Left colon (tissue), 2 donors: ENCODE measurements around the gene CMIP. TPM values are rescaled to one million over a fixed set of nuclear protein-coding genes. Genes with fewer than 3 reads are reported as not detected.
A peak's percentile ranks its signal among the peaks of the same experiment; 100 is the strongest.

Source experiments
- ATAC-seq: fragments of 200-7000 bp; cut with Tn5 transposase; one replicate; pipeline ENCODE4 v1.9.1; 2020; ENCODE audit warnings: mild to moderate bottlenecking, moderate library complexity
- DNase-seq, 2 donors: peaks; one replicate each; pipeline ENCODE4 v3.0.0-alpha.2; 2020
- intact Hi-C, 2 donors: fragments of 100-400 bp; cut with DNase I in 1 of 2; cut with micrococcal nuclease in 1 of 2; formaldehyde crosslinking; loops; one replicate each; pipeline versions ENCODE4 v1.11.2 to v1.14.0; 2022; cut with DNase I, micrococcal nuclease
- total RNA-seq, 2 donors: library from RNA; stranded (reverse); fragmentation: NEBNext Ultra II Directional; extraction: Animal tissue kit (Norgen Biotek cat#: 25700); gene quantifications; one replicate each; pipeline ENCODE4 v1.2.1, GENCODE V29; 2021
- donor health status: DM: no; HTN: no; CAD: no.
- donor health status: DM: yes; HTN: yes; CAD: no.

CMIP gene
- total RNA-seq, 2 donors from 2014 or later, result 81.8 to 84.5 TPM

DNA sequence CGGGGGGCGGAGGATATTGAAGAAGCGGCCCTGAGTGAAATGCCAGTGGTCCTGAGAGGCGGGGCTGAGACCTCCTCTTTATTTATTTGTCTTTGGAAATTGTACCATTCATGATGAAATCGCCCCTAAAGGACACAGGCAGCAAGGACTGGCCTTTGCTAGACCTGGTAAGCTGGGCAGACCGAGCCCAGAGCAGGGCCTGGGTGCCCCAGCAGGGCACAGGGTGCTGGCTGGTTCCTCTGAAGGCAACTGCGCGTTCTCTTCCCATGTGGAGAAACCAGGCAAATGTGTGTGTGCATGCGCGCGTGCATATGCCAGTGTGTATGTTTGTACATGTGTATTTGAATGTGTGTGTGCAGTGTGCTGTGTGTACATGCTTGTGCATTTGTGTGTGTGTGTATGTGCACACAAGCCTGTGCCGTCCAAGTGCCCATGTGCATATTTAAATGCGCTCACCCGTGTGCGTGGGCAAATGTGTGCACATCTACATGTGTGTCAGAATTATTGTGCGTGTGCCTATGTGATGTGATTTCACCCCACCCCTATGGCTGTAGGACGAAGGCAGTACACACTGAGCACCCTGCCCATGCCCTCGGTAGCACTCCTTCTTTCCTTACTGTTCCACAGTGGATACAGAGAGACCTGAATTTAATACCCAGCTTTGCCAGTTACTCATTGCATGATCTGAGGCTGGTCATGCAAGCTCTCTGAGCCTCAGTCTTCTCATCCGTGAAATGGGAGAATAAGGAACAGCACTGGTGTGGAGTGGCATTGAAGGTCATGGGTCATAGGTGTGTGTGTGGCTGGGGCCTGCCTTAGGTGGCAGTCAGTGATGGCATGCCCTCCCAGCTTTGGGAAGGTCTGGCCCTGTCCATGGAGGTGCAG, 105.2 kb downstream of the CMIP start:
- no peak for DNase-seq
- ATAC-seq, result no peak
- intact Hi-C loops, result no loop called here

DNA sequence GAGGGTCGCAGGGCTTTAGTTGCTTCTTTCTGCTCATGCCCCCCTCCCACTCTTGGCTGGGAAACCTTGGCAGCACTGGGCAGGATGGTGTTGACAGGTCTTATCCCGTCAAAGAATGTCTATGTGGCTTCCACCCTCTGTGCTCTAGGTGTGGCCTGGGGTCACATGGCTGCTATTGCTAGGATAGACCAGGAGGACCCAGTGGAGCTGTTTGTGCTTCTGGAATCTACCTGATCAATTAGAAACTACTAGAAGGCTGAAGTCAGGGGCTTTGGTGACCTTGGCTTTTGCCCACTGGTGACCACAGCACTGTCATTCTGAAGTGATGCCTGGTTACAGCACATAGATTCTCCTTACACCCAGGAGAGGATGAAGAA, 105.8 kb downstream of the CMIP start:
- intact Hi-C loops, result no loop called here
- no peak for DNase-seq
- no peak for ATAC-seq

DNA sequence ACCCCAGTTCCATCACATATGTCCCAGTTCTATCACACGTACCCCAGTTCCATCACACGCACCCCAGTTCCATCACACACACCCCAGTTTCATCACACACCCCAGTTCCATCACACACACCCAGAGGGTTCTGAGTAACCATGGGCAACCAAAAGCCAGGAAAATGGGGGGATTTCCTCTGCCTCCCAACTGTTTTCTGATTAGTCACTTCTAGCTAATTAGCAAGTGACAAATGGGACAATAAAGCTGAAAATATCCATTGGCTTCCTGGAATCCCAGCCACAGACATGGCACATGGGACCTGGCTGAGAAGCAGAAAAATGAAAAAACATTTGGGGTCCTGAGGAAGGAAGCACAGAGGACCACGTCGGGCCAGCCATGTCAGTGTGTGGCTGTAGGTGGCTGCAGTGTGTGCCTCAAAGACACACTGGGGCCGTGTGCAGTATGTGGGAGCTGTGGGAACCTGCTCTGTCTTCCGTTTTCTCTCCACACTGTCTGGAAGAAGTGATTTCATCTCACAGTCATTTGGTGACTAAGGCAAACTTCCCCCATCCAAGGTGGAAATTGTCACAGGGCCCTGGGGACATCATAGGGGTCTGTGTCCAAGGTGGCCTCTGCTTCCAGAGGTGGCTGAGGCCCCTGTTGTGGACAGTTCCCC, 106.7 kb downstream of the CMIP start:
- DNase-seq (no peak), ATAC-seq (no peak)
- intact Hi-C loops, result no loop called here

DNA sequence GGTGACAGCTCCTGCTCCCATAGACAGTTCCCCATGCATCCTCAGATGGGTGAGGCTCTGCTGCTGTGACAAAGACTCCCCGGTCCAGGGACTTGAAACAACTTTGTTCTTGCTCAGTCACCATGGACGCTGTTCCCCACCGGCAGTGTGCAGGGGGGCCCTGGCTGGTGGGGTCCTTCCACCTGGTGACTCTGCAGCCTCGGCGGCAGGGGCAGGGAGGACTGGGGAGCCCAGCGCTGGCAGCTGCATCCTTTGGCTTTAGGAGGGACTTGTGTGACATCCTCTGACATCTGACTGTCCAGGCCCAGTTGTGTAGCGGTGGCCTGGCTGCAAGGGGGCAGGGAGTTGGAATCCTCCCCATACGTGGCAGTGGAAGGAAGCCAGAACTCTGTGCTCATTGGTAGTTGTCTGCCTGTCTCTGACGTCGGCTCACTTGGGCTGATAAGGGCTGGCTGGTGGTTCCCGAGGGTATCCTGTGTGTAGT, 107.3 kb downstream of the CMIP start:
- ATAC-seq (no peak), DNase-seq (no peak)
- intact Hi-C loops, result no loop called here

DNA sequence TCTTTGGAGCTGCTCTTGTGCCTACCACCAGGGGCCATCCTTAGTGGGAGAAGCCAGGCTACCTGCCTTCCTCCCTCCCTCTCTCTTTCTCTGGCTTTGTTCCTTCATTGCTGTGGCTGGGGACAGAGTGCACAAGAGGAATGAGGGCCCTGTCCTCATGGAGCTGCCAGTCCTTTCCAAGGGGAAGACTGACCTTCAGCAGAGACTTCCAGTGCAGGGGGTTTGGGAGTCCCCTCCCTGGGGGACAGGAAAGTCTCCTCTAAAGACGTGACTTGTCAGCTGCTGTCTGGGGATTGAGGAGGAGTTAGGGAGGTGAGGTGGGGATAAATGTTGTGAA, 108.1 kb downstream of the CMIP start:
- DNase-seq (no peak), ATAC-seq (no peak)
- intact Hi-C loops, result no loop called here

DNA sequence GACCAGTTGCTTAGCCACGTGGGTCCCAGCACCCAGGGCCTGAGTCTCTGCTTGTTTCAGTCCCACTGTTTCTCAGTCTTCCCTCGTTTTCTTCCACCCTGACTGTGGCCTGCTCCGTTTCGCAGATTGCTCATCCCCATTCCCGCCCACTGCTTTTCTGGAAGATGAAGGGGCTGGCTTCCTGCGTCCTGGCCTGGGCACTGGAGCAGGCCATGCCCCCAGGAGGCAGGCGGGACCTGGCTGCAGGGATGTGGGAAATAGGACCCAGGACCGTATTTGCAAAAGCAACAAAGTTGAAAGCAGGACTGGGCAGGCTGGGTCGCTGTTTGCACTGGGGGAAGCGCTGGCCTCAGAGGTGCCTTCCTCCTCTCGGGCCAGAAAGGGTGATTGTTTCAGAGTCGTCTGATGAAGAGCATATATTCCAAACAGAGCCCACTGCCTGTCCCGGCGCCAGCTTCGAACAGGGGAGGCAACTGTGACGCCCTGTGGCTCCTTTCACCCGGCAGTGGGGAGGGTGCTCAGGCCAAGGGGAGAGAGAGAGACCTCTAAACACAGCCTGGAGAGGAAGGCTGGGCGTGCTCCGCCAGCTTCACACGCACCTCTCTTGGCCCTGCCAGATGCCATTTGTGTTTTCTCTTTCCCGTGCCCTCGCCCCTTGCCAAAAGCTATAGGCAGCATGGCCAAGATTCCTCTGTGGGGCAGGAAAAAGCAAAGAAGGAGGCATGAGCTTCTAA, 108.6 kb downstream of the CMIP start:
- no peak for ATAC-seq
- intact Hi-C loops, result no loop called here

DNA sequence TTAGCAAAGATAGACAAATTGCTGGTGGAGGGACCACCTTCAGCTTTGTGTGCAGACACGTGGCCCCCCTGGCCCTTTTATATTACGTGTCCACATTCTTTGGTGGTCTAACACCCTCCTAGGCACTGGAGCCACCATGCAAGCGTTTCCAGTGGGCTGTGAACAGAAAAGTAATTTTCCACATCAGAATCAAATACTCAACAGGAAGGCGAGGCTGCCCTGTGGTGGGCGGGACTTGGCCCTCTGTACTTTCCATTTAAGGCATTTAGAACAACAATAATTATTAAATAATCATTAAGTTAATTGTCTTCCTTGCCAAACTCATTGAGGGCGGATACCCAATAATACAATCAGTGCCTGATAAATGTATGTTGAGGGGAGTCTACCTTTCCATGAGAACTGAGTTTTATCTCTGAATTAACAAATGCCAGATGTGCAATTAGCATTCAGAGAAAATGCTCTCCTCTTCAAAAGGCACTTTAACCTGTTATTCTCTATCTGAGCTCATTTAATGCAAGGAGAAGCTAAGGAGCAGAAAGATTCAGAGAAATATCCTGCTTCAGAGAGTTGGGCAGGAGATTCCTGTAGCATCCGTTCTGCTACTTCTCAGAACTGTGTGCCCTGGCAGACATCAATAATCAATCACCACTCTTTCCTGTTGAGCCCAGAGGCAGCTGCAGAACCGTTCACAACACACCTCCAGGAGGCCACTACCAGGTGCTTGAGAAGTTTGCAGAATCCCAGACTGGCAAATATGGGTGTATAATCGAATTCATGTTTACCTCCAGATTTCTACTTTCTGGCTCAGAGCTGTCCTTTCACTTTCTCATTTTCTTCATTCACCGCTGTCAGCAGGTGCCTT, 109.4 kb downstream of the CMIP start:
- DNase-seq, result no peak
- ATAC-seq, result no peak
- intact Hi-C loops, result no loop called here

More for the DNA sequence above, 108.6 kb downstream of the CMIP start:
- no peak for DNase-seq

DNA sequence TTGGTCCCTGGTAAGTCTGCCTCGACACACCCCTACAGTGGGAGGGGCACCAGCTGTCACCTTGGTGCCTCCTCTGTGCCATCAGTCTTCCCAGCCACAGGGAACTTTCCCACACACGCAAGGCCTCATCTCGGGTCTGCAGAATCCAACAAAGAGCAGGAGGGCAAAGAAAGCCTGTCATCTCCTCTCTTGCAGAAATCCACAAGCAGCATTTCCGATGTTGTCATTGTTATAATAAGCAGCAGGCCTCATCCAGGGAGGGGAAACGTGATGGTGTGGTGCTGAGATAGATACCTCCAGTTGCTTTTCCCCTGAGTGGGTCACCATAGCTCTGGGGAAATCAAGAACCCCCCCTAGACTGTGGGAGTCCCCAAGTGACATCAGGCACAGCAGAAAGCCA, 110.4 kb downstream of the CMIP start:
- ATAC-seq, result no peak
- no peak for DNase-seq
- intact Hi-C loops, result no loop called here

DNA sequence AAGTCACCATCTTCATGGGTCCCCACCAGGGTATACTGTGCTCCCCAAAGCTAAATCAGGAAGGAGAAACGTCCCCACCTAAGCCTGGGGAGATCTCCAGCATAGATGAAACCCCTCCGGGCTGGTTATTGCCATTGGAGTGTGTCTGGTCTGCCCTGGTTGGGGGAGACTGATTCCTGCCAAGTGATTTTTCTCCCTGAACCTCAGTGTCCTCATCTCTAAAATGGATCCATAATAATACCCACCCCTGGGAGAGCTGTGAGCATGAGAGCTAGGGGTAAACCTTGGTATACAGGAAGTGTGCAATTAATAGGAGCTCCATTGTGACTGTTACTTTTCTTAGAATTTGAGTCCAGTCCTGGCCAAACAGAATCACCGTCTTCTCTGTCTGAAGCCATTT, 111.1 kb downstream of the CMIP start:
- DNase-seq (no peak), ATAC-seq (no peak)
- intact Hi-C loops, result no loop called here

DNA sequence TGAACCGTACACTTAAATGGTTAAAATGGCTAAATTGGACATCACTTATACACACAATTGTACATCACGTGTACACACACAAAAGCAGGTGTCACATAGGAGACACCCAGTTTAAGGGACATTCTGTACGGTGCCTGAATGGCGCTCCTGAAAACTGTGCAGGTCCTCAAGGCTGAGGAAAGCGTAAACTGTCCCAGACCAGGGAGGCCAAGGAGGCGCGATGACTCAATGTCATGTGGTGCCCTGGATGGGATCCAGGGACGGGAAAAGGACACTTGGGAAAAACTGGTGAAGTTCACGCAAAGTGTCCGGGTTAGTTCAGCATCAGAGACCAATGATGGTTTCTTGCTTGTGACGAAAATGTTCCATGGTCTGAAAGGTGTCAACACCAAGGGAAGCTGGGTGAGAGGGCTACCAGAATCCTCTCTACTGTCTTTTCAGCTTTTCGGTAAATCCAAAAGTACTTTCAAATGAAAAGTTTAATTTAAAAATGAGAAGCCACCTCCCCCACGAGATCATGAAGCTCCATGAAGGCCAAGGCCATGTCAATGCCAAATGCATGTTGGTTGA, 112.2 kb downstream of the CMIP start:
- ATAC-seq (no peak), DNase-seq (no peak)
- intact Hi-C loops, result no loop called here

DNA sequence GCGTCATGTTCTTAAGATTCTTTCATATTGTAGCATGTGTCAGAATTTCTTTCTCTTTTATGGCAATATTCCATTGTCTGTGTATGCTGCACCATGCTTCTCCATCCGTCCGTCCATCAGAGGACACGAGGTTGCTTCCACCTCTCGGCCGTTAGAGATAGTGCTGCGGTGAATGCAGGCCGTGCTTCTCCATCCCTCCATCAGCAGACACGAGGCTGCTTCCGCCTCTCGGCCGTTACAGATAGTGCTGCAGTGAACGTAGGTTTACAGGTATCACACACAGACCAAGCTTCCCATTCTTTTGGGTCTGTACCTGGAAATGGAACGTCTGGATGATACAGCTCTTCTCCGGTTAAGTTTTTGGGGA, 113.5 kb downstream of the CMIP start:
- intact Hi-C loops, result no loop called here
- ATAC-seq (peak; percentile 23), DNase-seq (peak in 1 of 2 donors; percentile 30)

DNA sequence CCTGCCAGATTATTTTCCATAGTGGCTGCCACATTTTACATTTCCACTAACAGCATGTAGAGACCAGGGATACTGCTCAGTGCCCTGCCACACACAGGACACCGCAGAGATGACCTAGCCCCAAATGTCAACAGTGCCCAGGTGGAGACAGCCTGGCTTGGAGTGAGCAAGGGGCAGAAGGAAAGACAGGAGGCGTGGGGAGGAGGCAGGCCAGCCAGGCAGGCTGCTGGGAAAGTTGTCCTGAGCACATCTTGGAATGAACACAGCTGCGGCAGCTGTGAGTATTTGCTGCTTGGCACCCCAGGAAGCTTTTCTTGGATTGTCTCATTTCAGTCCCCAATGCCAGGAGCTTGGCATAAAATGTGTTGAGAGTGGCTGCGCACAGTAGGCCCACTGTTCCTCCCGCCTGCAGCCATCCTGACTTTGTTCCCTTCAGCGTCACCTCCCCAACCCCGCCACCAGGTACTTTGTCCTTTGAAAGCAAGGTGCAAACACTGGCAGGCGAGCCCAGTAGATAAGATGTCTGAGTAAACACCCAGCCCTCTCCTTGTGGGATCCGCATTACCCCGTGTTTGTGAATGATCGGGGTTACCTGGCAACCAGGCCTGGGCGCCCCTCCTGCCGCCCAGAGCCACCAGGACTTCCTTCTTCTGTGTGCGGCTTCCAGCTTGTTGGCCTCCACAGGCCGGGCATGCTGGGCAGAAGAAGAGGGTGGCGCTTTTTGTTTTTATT, 114.0 kb downstream of the CMIP start:
- peak; percentile 81 to 92 for DNase-seq
- intact Hi-C loops, result no loop called here
- ATAC-seq, result peak; percentile 90

DNA sequence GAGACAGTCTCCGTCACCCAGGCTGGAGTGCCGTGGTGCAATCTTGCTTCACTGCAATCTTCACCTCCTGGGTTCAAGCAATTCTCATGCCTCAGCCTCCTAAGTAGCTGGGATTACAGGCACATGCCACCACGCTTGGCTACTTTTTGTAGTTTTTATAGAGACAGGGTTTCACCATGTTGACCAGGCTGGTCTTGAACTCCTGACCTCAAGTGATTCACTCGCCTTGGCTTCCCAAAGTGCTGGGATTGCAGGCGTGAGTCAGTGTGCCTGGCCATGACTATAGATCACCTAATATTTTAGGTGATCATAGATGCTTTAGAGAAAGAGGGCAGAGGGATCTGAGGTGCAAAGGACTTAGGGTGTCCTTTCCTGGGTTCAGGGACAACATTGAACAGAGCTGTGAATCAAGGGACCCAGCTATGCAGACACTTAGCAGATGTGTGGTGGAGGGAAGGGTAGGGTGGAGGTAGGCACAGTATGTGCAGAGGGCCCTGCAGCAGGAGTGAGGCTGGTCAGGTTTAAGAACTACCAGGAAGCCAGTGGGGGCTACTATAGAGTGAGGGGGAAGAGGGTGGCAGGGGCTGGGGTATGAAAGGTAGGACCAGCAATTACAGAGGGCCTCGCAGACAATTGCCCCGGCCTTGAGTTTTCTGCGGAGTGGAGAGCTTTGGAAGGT, 116.5 kb downstream of the CMIP start:
- DNase-seq, result no peak
- ATAC-seq, result no peak
- intact Hi-C loops, result no loop called here

DNA sequence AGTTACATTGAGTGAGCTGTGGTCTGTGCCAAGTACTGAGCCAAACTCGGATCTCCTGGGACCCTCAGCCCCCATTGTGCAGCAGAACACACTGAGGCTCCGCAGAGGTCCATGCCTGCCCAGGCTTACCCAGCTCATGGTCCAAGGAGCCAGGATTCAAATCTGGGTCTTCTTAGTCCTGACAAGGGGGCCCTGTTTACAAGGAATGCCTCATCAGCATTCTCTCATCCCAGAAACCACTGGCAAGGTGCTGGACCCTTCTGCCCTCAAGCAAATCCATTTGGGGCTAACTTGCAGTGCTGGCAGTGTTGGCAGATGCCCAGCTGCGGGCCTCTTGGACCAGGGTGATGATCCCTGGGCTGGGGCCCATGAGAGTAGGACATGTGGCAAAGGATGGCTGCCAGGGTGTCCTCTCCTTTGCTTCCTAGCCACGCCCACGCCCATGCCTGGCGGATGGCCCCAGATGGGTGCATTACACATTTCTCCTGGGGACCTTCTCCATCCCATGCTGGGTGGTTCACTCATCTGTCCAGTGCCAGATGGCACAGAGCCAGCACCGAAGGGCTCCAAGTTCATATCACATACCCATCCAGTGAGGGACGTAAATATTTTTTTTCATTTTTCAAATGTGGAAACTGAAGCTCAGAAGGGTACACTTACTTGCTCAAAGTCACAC, 117.7 kb downstream of the CMIP start:
- intact Hi-C loops, result no loop called here
- ATAC-seq, result no peak

DNA sequence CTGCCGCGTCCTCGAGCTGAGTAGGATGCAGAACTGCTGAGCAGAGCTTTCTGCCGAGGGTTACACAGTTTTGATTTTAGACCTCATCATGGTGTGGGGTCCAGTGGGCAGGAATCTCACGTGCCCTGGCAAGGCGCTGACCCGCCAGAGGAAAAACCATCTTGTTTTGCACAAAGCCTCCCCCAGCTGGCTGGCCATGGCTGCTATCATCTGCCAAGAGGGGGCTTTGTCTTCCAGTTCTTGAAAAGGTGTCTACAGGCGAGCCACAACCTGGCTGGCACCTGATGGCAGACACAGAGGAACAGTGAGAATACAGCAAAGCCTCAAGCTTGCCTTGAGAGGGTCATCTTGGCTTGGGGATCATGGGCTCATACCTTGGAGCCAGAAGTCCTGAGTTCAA, 118.3 kb downstream of the CMIP start:
- DNase-seq (no peak), ATAC-seq (no peak)
- intact Hi-C loops, result no loop called here

More for the DNA sequence above, 117.7 kb downstream of the CMIP start:
- no peak for DNase-seq

DNA sequence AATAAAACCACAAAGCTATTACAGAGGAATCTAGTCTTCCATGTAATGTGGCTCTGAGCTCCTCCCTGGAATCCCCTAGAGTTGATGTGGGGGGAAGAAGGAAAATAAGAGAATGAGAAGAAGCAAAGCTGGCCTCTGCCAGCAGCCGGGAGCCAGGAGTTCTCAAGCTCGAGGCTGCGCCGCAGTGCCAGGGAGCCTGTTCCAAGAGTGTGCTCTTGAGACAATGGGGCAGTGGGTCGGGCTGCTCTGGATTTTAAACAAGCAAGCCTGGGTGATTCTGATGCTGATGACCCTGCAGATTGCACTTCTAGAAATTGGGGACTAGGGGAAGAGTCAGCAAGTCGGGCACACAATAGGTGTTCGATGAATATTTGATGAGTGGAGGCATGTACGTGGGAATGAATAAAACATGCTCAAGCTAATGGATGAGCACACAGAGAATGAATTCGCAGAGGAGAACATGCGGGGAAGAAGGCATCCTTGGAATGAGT, 119.9 kb downstream of the CMIP start:
- DNase-seq (no peak), ATAC-seq (no peak)
- intact Hi-C loops, result no loop called here
